GM18907 (cell line): ENCODE measurements around the gene OR10S1.
"Not testable (repeated sequence)": the region's sequence is repeated elsewhere in the genome, so short reads cannot be mapped to it uniquely, and the experiment has no call there.

ENCODE experiments used
- ATAC-seq: cut with Tn5 transposase; IDR thresholded peaks from one replicate; pipeline ENCODE4 v1.9.1; 2021; ENCODE audit warnings: mild to moderate bottlenecking, moderate library complexity; ENCODE audit not compliant: unreplicated experiment

The OR10S1 gene, protein sequence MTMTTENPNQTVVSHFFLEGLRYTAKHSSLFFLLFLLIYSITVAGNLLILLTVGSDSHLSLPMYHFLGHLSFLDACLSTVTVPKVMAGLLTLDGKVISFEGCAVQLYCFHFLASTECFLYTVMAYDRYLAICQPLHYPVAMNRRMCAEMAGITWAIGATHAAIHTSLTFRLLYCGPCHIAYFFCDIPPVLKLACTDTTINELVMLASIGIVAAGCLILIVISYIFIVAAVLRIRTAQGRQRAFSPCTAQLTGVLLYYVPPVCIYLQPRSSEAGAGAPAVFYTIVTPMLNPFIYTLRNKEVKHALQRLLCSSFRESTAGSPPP

DNA sequence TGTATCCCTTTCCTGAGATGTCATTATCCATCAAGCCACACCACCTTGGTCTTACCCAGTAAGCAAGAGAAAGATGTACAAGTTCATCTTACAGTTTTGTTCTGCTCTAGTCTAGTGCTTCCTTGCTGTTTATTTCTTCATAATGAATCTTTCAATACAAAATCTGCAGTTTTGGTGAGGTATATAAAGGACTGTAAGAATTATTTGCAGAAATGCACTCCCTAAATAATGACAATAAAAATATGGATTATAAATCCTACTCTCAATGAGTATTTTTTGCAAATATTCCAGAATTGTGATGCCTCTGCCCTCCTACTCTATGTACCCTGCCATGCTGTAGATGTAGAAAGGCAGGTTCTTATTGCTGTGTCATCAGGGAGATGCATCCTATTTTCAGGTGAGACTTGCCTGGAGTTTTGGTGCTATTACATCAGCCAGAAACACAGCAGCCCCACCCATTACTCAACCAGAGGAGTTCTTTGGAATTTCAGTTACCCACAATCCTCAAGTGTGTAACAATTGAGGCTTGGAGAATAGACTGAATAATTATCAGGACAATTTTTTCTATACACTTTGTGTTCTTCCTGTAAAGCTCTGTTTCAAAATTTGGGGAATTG lies at the start of gene OR10S1:
Gene OR10S1, minus strand, starts transcription at position 51 of the 617 bp plus-strand sequence. CDS start 117 bp downstream, outside the sequence.
- ATAC-seq: no peak

DNA sequence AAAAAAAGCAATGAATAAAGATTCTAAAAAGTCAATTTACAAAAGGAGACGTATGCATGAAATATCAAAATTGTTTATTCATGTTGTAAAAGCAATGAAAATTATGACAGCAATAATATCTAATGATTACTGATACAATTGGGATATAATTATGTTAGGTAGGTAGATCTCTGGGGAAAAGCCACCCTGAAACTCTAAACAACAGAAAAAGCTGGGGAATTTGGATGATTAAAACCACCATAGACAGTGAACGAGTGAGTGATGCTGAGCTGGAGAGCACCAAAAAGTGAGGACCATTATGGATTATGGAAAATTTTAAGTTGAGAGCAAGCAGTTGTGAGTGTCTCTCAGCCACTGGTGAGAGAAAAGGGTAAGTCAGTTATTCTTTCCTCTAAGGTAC lies 48.9 kb upstream of the OR10S1 start, which contains the start of gene OR10G8:
Gene OR10G8, plus strand, starts transcription at position 301 of the 400 bp plus-strand sequence. CDS start 2,825 bp downstream, outside the sequence.
- no peak for ATAC-seq

DNA sequence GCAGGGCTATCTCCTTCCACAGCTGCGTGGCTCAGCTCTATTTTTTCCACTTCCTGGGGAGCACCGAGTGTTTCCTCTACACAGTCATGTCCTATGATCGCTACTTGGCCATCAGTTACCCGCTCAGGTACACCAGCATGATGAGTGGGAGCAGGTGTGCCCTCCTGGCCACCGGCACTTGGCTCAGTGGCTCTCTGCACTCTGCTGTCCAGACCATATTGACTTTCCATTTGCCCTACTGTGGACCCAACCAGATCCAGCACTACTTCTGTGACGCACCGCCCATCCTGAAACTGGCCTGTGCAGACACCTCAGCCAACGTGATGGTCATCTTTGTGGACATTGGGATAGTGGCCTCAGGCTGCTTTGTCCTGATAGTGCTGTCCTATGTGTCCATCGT lies 38.3 kb upstream of the OR10S1 start:
- ATAC-seq: not testable (repeated sequence)

DNA sequence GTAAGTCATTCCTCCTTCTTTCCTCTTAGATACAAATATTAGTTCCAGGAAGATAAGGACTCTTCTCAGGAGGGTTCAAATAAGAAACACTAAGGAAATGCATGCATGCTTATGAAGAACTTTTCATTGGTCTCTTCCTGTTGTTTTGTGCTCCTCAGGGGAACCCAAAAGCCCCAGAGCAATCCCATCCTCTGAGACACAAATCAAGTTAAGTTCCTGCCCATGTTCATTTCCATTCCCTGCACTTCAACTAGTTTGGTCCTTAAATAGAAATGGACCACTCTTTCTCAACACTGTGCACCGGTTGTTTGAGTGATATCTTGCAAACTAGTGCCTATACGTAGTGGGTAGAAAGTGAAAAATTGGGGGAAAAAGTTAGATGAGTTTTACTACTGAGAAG lies 35.1 kb upstream of the OR10S1 start, which contains the start of gene OR10G4:
Gene OR10G4, plus strand, starts transcription at position 301 of the 400 bp plus-strand sequence. CDS start 2,578 bp downstream, outside the sequence.
- ATAC-seq: no peak

DNA sequence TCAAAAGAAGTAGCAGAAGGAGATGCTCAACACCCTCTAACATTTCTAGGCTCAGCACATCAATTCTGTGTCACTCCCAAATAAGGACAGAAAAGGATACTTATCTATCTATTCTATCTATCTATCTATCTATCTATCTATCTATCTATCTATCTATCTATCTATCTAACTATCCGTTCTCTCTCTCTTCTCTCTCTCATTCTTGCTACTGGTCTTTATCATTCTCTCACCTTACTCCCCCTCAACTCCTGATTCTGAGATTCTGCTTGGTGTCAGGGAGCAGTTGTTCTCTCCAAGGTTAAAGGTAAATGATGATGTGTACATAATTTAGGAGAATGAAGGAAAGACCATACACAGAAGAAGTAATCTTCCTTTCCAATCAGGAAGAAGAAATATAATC lies 17.5 kb upstream of the OR10S1 start, which contains the start of gene OR10G6:
Gene OR10G6, minus strand, starts transcription at position 43 of the 400 bp plus-strand sequence. Its CDS starts 0 bp downstream, at position 43.
- no peak for ATAC-seq

DNA sequence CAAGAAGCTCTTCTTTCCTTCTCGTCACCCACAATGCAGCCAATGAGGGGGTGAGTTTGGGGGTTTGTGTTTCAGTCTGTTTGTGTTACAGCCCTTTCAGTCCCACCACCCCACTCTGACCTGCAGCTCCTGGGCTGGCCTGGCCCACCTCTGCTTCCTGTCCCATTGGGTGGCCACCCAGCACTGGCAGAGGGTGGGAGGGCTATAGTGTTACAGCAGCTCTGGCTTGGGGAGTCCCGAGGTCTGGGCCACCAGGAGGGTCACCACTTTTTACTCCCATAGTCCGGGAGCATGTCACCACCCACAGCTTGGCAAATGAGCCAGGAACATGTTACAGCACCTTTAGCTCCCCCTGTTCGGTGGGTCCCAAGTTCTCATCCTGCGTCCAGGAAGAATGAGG lies 1.7 kb upstream of the OR10S1 start:
- ATAC-seq: no peak

DNA sequence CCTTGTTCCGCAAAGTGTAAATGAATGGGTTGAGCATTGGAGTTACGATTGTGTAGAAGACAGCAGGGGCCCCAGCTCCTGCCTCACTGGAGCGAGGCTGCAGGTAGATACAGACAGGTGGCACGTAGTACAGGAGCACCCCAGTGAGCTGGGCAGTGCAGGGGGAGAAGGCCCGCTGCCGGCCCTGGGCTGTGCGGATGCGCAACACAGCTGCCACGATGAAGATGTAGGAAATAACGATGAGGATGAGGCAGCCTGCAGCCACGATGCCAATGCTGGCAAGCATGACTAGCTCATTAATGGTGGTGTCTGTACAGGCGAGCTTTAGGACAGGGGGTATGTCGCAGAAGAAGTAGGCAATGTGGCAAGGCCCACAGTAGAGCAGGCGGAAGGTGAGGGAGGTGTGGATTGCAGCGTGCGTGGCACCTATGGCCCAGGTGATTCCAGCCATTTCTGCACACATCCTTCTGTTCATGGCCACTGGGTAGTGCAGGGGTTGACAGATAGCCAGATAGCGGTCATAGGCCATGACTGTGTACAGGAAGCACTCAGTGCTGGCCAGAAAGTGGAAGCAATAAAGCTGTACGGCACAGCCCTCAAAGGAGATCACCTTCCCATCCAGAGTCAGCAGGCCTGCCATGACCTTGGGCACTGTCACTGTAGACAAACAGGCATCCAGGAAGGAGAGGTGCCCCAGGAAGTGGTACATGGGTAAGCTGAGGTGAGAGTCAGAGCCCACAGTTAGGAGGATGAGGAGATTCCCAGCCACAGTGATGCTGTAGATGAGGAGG lies 616 bp downstream of the OR10S1 start:
- no peak for ATAC-seq

DNA sequence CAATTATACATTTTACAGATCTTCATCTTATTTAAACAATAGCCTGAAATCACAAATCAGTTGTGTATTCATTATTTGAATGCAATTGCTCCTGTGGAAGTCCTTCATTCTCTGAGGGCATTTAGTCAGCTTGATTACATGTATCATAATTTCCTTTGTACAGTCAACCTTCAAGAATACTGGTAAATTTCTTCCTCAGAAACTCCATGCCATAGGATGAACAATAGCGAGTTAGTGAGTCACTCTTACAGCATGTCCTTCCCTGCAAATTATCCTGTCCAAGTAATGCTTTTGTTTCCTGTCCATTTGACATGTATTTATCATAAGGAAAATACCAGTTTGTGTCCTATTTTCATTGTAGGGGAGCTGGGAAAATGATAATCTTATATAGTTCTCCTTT lies 3.8 kb downstream of the OR10S1 start:
- no peak for ATAC-seq

DNA sequence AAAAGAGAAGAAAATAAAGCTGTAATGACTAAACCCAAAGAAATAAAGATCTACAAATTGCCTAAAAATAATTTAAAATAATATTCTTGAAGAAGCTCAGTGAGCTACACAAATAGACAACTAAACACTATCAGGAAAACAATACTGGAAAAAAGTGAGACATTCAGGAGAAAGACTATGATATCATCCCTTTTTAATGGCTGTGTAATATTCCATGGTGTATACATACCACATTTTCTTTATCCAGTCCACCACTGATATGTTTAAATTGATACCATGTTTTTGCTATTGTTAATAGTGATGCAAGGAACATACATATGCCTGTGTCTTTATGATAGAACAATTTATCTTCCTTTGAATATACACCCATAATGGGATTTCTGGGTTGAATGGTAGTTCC lies 20.8 kb downstream of the OR10S1 start:
- no peak for ATAC-seq

DNA sequence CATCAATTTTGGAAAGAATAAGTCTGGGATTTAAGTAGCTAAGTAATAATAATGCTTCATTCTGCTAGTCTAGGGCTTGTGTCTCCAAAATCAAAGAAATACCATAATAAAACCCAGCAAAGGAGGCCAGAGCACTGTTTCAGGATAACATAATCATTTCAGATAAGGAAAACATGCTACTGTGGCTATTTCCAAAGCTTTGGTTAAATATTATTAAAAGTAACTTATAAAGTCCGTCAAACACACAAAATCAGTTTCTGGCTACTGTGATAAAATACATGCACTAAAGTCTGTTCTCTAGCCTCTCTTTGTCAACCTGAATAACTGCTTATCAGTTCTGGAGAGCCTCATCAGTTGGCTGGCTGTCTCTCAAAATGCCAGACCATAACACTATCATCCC lies 32.4 kb downstream of the OR10S1 start:
- ATAC-seq: no peak

DNA sequence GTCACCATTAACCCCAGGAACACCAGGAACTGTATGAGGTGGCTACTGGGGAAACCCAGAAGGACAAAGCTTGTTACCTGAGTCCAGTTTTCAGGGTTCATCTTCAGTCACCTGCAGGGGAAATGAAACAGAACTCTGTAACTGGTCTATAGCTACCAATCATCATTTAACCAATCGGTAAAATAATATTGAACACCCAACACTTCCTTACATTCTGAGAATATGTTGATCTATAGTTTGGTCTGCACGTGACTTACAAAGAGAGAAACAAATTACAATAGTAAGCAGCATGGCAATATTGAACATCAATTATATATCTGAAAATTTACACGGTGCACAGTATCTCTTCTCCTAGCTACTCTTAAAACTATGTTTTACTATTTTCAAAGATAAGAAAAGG lies 33.8 kb downstream of the OR10S1 start, which contains the start of gene OR6T1:
Gene OR6T1, minus strand, starts transcription at position 101 of the 400 bp plus-strand sequence. Its CDS starts 0 bp downstream, at position 101.
- no peak for ATAC-seq

DNA sequence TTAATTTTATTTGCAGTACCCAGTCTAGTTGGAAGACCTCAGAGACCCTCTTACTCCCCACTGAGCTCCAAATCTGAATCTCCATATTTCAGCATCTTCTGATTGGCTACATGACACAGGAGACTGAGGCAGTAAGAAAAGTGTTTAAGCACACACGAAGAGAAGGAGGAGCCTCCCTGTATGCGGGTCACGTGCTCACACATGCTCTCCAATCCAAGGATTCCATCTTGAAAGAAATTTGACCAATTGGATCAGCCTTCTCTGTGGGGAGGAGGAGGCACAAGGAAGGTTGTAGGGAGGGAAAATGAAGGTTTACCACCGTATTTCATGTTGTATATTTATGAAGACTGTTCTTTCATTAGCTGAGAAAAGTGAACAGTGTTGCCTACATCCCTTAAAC lies 35.2 kb downstream of the OR10S1 start:
- ATAC-seq: no peak

DNA sequence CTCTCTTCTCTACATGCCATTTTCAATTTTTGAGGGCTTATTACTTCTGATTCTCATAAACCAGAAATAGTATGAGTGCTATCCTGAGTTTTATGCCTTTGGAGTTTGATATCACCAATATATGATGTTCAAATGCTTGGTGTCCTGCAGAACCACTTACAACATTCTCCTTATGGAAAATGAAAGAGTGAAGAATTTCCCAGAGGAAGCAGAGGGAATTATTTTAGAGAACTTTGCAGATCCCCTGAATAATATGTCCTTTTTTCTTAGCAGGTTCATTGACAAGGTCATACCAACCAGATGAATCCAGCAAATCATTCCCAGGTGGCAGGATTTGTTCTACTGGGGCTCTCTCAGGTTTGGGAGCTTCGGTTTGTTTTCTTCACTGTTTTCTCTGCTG lies 38.3 kb downstream of the OR10S1 start, which contains the start of gene OR4D5:
Gene OR4D5, plus strand, starts transcription at position 301 of the 400 bp plus-strand sequence. Its CDS starts 0 bp downstream, at position 301.
- ATAC-seq: no peak
